Tibial nerve (tissue), 4 donors: ENCODE results near the gene FAM210B. TPM values are rescaled to one million over a fixed set of nuclear protein-coding genes. Genes with fewer than 3 reads are reported as not detected.
A peak's percentile ranks its signal among the peaks of the same experiment; 100 is the strongest.

Source experiments
- DNase-seq, 2 donors: peaks; one replicate each; pipeline ENCODE4 v3.0.0-alpha.2; 2019; ENCODE audit warnings: low spot score in 2 of 2
- H3K27ac ChIP-seq, 4 donors: fragments of 200-600 bp; sonication (generic) in 3 of 4; one replicate each; pipeline ENCODE4 v1.5.1; 2017 to 2019; ENCODE audit warnings: mild to moderate bottlenecking in 1 of 4
- H3K27me3 ChIP-seq, 2 donors: fragments of 200-600 bp; sonication (generic) in 1 of 2; one replicate each; pipeline versions ENCODE4 v1.5.1 to v1.6.0; 2017 to 2019
- H3K36me3 ChIP-seq, 3 donors: fragments of 200-600 bp; sonication (generic); one replicate each; pipeline ENCODE4 v1.5.1; 2018 to 2019
- H3K4me1 ChIP-seq, 4 donors: fragments of 200-600 bp; sonication (generic) in 3 of 4; one replicate each; pipeline ENCODE4 v1.5.1; 2017 to 2019
- H3K4me3 ChIP-seq, 4 donors: fragments of 200-600 bp; sonication (generic) in 3 of 4; one replicate each; pipeline ENCODE4 v1.5.1; 2017 to 2019; ENCODE audit warnings: mild to moderate bottlenecking in 1 of 4, moderate library complexity in 1 of 4
- H3K9me3 ChIP-seq, 4 donors: fragments of 200-600 bp; sonication (generic) in 3 of 4; one replicate each; pipeline ENCODE4 v1.5.1; 2017 to 2019
- EP300 ChIP-seq, 2 donors: sonication (generic); formaldehyde crosslinking; IDR thresholded peaks; one replicate each; pipeline ENCODE4 v1.6.1; 2017; ENCODE audit warnings: antibody characterized with exemption in 2 of 2, mild to moderate bottlenecking in 1 of 2
- POLR2A ChIP-seq, 2 donors: fragments of 450-650 bp; IDR thresholded peaks; one replicate each; pipeline ENCODE4 v1.6.1; 2017; ENCODE audit warnings: antibody characterized with exemption in 2 of 2, mild to moderate bottlenecking in 2 of 2, moderate library complexity in 2 of 2
- WGBS, 2 donors: methylation state at CpG; one replicate each; pipeline ENCODE4 v1.1.5; 2018; 5-methylcytosine and 5-hydroxymethylcytosine counted together
- total RNA-seq, 4 donors: library from RNA; depleted of rRNA; stranded (reverse); fragments of >200 nt; gene quantifications; one replicate each; pipeline ENCODE4 v1.1.0, GENCODE V29; 2016
- TF ChIP-seq, protein P1 (sequence below), 5 experiments: fragments of 200-600 bp in 3 of 5; fragments of 450-650 bp in 2 of 5; sonication (generic) in 3 of 5; IDR thresholded peaks; one replicate each; pipeline ENCODE4 v1.5.1; 2016 to 2019; ENCODE audit warnings: antibody characterized with exemption in 5 of 5, mild to moderate bottlenecking in 3 of 5, moderate library complexity in 2 of 5

FAM210B gene
- total RNA-seq, 4 donors from 2014 or later: 36.8 to 56.6 (median 52.3) TPM

DNA sequence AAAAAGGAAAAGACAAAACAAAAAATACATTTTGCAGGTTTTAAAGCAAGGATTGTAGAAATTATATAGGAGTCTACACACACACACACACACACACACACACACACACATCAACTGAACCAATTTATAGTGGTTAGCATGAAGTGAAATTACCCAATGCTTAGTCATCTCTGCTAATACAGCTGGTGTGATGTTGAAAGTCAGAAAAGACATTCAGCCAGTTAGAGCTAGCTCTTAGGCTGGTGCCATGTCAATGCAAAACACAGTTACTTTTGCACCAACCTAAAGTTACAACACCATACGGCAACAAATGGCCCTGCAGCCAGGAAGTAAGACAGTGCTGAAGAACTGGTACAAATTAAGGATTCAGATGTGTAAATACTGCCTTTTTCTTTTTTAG is 15.2 kb downstream of the FAM210B start:
- H3K27me3 ChIP-seq: no peaks in the 10 kb centered on the region
- peaks cover 0 to 19% (median 7%) of the 10 kb centered on the region in 4 donors for H3K4me1 ChIP-seq
- H3K27ac ChIP-seq: peak overlapping the region in 1 of 4 donors; percentile 20
- no peak overlapping the region for H3K4me3 ChIP-seq
- TF ChIP-seq EP300 (IDR thresholded peaks at IDR 0.05) (no peak), POLR2A (IDR thresholded peaks at IDR 0.05) (no peak)
- TF ChIP-seq, protein P1, sequence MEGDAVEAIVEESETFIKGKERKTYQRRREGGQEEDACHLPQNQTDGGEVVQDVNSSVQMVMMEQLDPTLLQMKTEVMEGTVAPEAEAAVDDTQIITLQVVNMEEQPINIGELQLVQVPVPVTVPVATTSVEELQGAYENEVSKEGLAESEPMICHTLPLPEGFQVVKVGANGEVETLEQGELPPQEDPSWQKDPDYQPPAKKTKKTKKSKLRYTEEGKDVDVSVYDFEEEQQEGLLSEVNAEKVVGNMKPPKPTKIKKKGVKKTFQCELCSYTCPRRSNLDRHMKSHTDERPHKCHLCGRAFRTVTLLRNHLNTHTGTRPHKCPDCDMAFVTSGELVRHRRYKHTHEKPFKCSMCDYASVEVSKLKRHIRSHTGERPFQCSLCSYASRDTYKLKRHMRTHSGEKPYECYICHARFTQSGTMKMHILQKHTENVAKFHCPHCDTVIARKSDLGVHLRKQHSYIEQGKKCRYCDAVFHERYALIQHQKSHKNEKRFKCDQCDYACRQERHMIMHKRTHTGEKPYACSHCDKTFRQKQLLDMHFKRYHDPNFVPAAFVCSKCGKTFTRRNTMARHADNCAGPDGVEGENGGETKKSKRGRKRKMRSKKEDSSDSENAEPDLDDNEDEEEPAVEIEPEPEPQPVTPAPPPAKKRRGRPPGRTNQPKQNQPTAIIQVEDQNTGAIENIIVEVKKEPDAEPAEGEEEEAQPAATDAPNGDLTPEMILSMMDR (IDR thresholded peaks at IDR 0.05): no peak
- no peaks in the 10 kb centered on the region for H3K9me3 ChIP-seq
- DNase-seq: no peak
- peaks cover 0 to 15% (median 0%) of the 10 kb centered on the region in 3 donors for H3K36me3 ChIP-seq
- WGBS, 2 donors: 56 to 73% methylated on average over 1 of the region's 1 CpG

DNA sequence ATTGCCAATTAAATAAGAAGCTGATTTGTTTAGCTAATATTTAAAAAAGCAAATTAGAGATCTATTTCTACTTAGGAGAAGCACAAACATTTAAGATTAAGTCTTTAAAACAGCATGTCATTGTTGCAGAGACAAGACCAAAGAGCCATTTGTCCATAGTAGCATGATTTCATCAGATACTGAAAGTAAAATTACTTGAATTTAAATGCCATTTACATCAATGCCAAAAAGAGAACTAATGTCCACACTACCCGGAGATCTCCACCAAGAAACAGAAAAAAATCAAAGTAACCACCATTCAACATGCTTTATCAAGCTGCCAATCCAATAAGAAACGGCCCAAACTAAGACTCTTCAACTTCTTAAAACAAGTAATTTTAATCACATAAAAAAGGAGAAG is 17.6 kb downstream of the FAM210B start:
- WGBS, 2 donors: 44 to 45% methylated on average over 2 of the region's 2 CpGs

DNA sequence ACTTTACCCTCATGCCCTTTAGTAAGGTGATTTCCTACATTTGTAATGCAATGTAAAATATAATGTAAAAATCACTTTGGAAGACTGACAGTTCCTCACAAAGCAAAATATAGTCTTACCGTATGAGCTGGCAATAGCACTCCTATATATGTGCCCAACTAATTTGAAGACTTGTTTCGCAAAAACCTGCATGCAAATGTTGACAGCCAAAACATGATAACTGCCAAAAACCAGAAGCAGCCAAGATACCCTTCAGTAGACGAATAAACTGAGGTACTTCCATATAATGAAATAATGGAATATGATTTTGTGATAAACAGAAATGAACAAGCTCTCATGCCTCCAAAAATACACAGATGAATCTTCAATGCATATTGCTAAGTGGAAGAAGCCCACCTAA is 19.6 kb downstream of the FAM210B start:
- no peak for TF ChIP-seq POLR2A (IDR thresholded peaks at IDR 0.05)
- TF ChIP-seq, protein P1 (IDR thresholded peaks at IDR 0.05): no peak
- TF ChIP-seq EP300 (IDR thresholded peaks at IDR 0.05): no peak
- no peaks in the 10 kb centered on the region for H3K9me3 ChIP-seq

More for the DNA sequence above, 17.6 kb downstream of the FAM210B start:
- no peaks in the 10 kb centered on the region for H3K9me3 ChIP-seq
- H3K27ac ChIP-seq: no peak overlapping the region
- no peak for DNase-seq
- TF ChIP-seq, protein P1 (IDR thresholded peaks at IDR 0.05): no peak
- TF ChIP-seq POLR2A (IDR thresholded peaks at IDR 0.05): no peak
- no peak for TF ChIP-seq EP300 (IDR thresholded peaks at IDR 0.05)
- peaks cover 0 to 6% (median 0%) of the 10 kb centered on the region in 3 donors for H3K36me3 ChIP-seq
- peaks cover 0 to 14% (median 0%) of the 10 kb centered on the region in 4 donors for H3K4me1 ChIP-seq
- no peaks in the 10 kb centered on the region for H3K27me3 ChIP-seq
- H3K4me3 ChIP-seq: no peak overlapping the region

GRCh38 chr20:56380375-56380774 is 21.6 kb downstream of the FAM210B start:
- H3K27me3 ChIP-seq: no peaks in the 10 kb centered on the region
- peaks cover 0 to 20% (median 8%) of the 10 kb centered on the region in 4 donors for H3K4me1 ChIP-seq
- H3K27ac ChIP-seq: no peak overlapping the region
- H3K4me3 ChIP-seq: no peak overlapping the region
- no peak for TF ChIP-seq POLR2A (IDR thresholded peaks at IDR 0.05)
- no peak for TF ChIP-seq EP300 (IDR thresholded peaks at IDR 0.05)
- no peak for DNase-seq
- WGBS, 2 donors: 35 to 42% methylated on average over 1 of the region's 1 CpG
- H3K36me3 ChIP-seq: no peaks in the 10 kb centered on the region
- no peaks in the 10 kb centered on the region for H3K9me3 ChIP-seq

More for the DNA sequence above, 19.6 kb downstream of the FAM210B start:
- Histone ChIP-seq H3K27ac (no peak overlapping the region), H3K36me3 (no peaks in the 10 kb centered on the region), H3K4me1 (peaks cover 0 to 20% (median 2%) of the 10 kb centered on the region in 4 donors), H3K27me3 (no peaks in the 10 kb centered on the region), H3K4me3 (no peak overlapping the region)
- WGBS, 2 donors: 93 to 98% methylated on average over 3 of the region's 3 CpGs
- DNase-seq: no peak

DNA sequence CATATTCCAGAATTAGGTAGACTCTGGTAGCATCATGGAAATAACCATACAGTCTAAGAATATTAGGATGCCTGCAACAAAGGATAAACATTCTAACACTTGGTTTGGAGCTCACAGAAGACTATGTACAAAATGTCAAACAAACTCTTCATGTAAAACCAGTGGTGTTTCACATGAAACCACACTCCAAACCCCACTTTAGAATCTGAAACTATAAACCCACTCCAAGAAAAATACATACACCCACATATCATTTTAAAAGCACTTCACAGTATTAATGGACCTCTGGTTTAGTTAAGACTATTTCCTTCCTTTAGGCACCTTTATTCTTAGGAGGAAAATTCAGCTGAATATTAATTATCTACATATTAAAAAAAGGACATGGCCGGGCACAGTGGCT is 22.7 kb downstream of the FAM210B start:
- H3K9me3 ChIP-seq: no peaks in the 10 kb centered on the region
- 83 to 96% methylated on average over 1 of the region's 1 CpG for WGBS, 2 donors
- H3K36me3 ChIP-seq: peaks cover 0 to 3% (median 0%) of the 10 kb centered on the region in 3 donors
- TF ChIP-seq EP300 (IDR thresholded peaks at IDR 0.05): no peak
- TF ChIP-seq, protein P1 (IDR thresholded peaks at IDR 0.05): no peak
- no peak for TF ChIP-seq POLR2A (IDR thresholded peaks at IDR 0.05)
- H3K4me1 ChIP-seq: peaks cover 0 to 19% (median 8%) of the 10 kb centered on the region in 4 donors
- H3K27ac ChIP-seq: no peak overlapping the region
- no peak for DNase-seq
- no peaks in the 10 kb centered on the region for H3K27me3 ChIP-seq
- H3K4me3 ChIP-seq: no peak overlapping the region
